Astrocyte of the spinal cord (primary cell): Measurements from ENCODE around the gene HIPK1.

Experiments
- DNase-seq: peaks from one replicate; pipeline ENCODE4 v3.0.0; 2011; ENCODE audit warnings: low read depth, low spot score
- H3K4me3 ChIP-seq: 2 replicates; pipeline ENCODE4 v1.5.1; 2011; ENCODE audit warnings: low read depth, mild to moderate bottlenecking, low read length, moderate library complexity
- CTCF ChIP-seq: IDR thresholded peaks from 2 replicates; pipeline ENCODE4 v1.5.1; 2012; ENCODE audit warnings: low read depth, mild to moderate bottlenecking, low read length, inconsistent platforms
- in situ Hi-C: cut with HindIII; loops from 2 replicates; pipeline ENCODE4 v1.10.0; 2017; ENCODE audit warnings: low sequenced_read_pairs

Gene HIPK1

DNA sequence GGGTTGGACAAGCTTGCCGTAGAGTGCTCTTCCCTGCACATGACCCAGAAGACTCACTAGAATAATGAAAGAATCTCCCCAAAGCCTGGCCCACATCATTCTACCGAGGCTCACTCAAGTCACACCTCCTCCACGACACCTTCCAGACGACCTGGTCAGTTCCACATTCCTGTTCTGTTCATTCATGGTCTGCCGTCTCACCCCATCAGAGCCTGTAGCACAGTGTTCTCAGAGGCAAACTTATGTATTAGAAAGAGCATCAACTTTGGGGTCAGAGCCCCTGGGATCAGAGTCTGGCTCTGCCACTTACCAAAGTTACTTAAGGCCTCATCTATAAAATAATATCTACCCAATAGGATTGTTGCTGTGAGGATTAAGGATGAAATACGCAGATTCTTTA lies 57.7 kb downstream of the HIPK1 start:
- no peak for DNase-seq
- H3K4me3 ChIP-seq = no peak overlapping the region
- in situ Hi-C loops = no loop called here
- no peak for TF ChIP-seq CTCF

DNA sequence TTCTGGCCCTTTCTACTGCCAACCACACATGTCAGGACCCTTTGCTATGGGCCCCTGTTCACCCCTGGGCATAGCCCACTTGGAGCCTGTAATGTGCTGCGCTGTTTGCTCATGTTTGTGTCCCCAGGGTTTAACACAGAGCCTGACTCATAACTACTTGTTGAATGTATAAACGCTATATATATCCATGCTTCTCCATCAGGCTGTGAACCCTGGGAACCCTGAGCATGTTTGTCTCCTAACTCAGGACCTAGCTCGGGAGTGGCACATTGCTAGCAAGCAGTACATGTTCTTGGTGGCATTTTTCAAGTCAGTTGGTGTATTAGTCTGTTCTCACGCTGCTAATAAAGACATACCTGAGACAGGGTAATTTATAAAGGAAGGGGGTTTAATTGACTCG lies 58.1 kb downstream of the HIPK1 start:
- no peak for DNase-seq
- no peak for TF ChIP-seq CTCF
- in situ Hi-C loops = no loop called here
- H3K4me3 ChIP-seq = no peak overlapping the region

DNA sequence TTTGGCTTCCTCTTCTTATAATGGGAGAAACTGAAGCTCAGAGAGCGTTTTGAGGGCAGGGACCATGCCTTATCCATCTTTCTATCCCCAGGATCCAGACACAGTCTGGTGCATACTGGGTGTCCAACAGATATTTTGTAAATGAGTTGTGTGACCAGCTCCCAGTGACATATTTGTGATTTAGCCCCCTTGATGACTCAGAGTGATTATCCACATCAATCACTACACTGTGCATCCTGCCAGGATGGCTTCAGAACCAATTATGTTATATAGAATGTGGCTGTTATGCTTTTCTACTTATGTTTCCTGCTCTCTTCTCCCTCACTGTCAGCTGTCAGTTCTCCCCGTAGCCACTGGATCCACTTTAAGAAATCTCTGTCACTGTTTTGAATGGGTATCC lies 61.4 kb downstream of the HIPK1 start:
- no peak overlapping the region for H3K4me3 ChIP-seq
- no peak for DNase-seq
- no peak for TF ChIP-seq CTCF
- in situ Hi-C loops = no loop called here

GRCh38 chr1:113990961-113991360 lies 61.8 kb downstream of the HIPK1 start:
- in situ Hi-C loops = no loop called here
- no peak for TF ChIP-seq CTCF
- no peak overlapping the region for H3K4me3 ChIP-seq
- no peak for DNase-seq

DNA sequence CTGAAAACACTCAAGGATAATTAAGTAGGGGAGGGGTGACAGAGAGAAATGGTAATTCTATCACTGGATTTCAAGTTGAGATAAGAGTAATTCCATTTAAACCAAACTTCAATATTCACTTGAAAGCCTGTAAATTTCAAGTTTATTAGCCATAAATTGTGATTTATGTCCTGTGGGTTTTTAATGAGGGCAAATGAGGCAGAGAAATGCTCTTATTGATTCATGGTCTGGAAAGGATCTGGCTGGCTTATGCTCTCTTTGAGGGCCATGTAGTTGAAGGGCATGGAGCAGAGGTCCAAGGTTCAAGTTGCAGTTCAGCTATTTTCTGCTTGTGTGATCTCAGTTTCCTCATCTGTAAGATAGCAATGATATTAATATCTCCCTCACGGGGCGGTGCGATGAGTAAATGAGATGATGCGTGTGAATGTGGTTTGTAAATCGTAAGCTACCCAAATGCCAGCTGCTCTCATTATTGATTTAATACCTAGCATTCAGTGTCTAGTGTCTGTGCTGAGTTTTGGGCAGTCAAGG lies 62.4 kb downstream of the HIPK1 start:
- in situ Hi-C loops = no loop called here
- no peak for DNase-seq
- no peak overlapping the region for H3K4me3 ChIP-seq
- TF ChIP-seq CTCF = no peak

- in situ Hi-C loops = no loop called here
- no peak for DNase-seq
- no peak for TF ChIP-seq CTCF
- no peak overlapping the region for H3K4me3 ChIP-seq
Observed at GRCh38 chr1:113993072-113993471, 63.9 kb downstream of the HIPK1 start.

GRCh38 chr1:113993766-113994165 lies 64.6 kb downstream of the HIPK1 start:
- no peak for DNase-seq
- H3K4me3 ChIP-seq = no peak overlapping the region
- in situ Hi-C loops = no loop called here
- TF ChIP-seq CTCF = no peak
